MM.1S (cell line): Measurements from ENCODE around the gene CIITA.

Experiments
- DNase-seq: peaks from one replicate; pipeline ENCODE4 v3.0.0-alpha.2; 2015
- H2AFZ ChIP-seq: fragments of 300-600 bp; sonication (generic); 2 replicates; pipeline ENCODE4 v1.6.0; 2016; ENCODE audit warnings: antibody characterized with exemption, low read length
- H3F3A ChIP-seq: fragments of 300-600 bp; sonication (generic); 2 replicates; pipeline ENCODE4 v1.6.1; 2016; ENCODE audit warnings: mild to moderate bottlenecking, antibody characterized with exemption, low read length, moderate library complexity, mixed read lengths; ENCODE audit not compliant: insufficient read depth
- H3K27ac ChIP-seq: fragments of 300-600 bp; sonication (generic); 2 replicates; pipeline ENCODE4 v1.5.1; 2016; ENCODE audit warnings: mild to moderate bottlenecking, low read length
- H3K27me3 ChIP-seq: fragments of 300-600 bp; sonication (generic); replicated peaks from 2 replicates; pipeline ENCODE4 v1.6.0; 2016; ENCODE audit warnings: low read length; ENCODE audit not compliant: insufficient read depth
- H3K36me3 ChIP-seq: fragments of 300-600 bp; sonication (generic); replicated peaks from 2 replicates; pipeline ENCODE4 v1.6.1; 2016; ENCODE audit warnings: mild to moderate bottlenecking, low read length, mixed read lengths; ENCODE audit not compliant: insufficient read depth
- H3K4me1 ChIP-seq: fragments of 300-600 bp; sonication (generic); 2 replicates; pipeline ENCODE4 v1.6.1; 2016; ENCODE audit warnings: low read length, mixed read lengths
- H3K4me2 ChIP-seq: fragments of 300-600 bp; sonication (generic); 2 replicates; pipeline ENCODE4 v1.6.0; 2016; ENCODE audit warnings: low read depth, low read length
- H3K4me3 ChIP-seq: fragments of 300-600 bp; sonication (generic); 2 replicates; pipeline ENCODE4 v1.5.1; 2016; ENCODE audit warnings: low read length, mixed read lengths
- H3K79me2 ChIP-seq: fragments of 300-600 bp; sonication (generic); 2 replicates; pipeline ENCODE4 v1.6.1; 2016; ENCODE audit warnings: mixed run types, low read length, mixed read lengths
- H3K9ac ChIP-seq: fragments of 300-600 bp; sonication (generic); 2 replicates; pipeline ENCODE4 v1.6.1; 2016; ENCODE audit warnings: low read length, mixed read lengths
- H3K9me2 ChIP-seq: fragments of 300-600 bp; sonication (generic); replicated peaks from 2 replicates; pipeline ENCODE4 v1.6.1; 2016; ENCODE audit warnings: mild to moderate bottlenecking, low read length, mixed read lengths; ENCODE audit not compliant: insufficient read depth
- H3K9me3 ChIP-seq: fragments of 300-600 bp; sonication (generic); replicated peaks from 2 replicates; pipeline ENCODE4 v1.6.1; 2016; ENCODE audit warnings: mild to moderate bottlenecking, low read length, mixed read lengths; ENCODE audit not compliant: insufficient read depth
- H4K20me1 ChIP-seq: fragments of 300-600 bp; sonication (generic); 2 replicates; pipeline ENCODE4 v1.6.1; 2016; ENCODE audit warnings: mild to moderate bottlenecking, low read length, moderate library complexity, mixed read lengths; ENCODE audit not compliant: insufficient read depth
- EZH2 ChIP-seq: fragments of 300-600 bp; sonication (generic); optimal IDR thresholded peaks from 2 replicates; pipeline ENCODE3; 2017; ENCODE audit warnings: low read depth, mild to moderate bottlenecking, antibody characterized with exemption, low read length, mixed read lengths
- EZH2phosphoT487 ChIP-seq: fragments of 300-600 bp; sonication (generic); IDR thresholded peaks from 2 replicates; pipeline ENCODE4 v1.6.1; 2018; ENCODE audit warnings: antibody characterized with exemption, low read length
- TF ChIP-seq, protein P1 (sequence below): fragments of 300-600 bp; sonication (generic); IDR thresholded peaks from 2 replicates; pipeline ENCODE4 v1.5.1; 2016; ENCODE audit warnings: antibody characterized with exemption, low read length, mixed read lengths

The CIITA gene

GRCh38 chr16:10949424-10949970 is 72.5 kb downstream of the CIITA start:
- H3K27ac ChIP-seq: no peak overlapping the region
- H3K36me3 ChIP-seq: no peaks in the 10 kb centered on the region
- H4K20me1 ChIP-seq: no peaks in the 10 kb centered on the region; the same call in 1 of the 2 replicates
- H3K9me3 ChIP-seq: no peaks in the 10 kb centered on the region
- H3K79me2 ChIP-seq: peaks cover 79% of the 10 kb centered on the region
- H3K27me3 ChIP-seq: no peaks in the 10 kb centered on the region
- no peaks in the 10 kb centered on the region for H3K9me2 ChIP-seq
- no peak overlapping the region for H3K4me2 ChIP-seq
- H3K4me3 ChIP-seq: no peak overlapping the region
- H2AFZ ChIP-seq: no peak overlapping the region
- H3K4me1 ChIP-seq: peaks cover 16% of the 10 kb centered on the region
- no peak for TF ChIP-seq EZH2
- no peak for TF ChIP-seq EZH2phosphoT487
- TF ChIP-seq, protein P1, sequence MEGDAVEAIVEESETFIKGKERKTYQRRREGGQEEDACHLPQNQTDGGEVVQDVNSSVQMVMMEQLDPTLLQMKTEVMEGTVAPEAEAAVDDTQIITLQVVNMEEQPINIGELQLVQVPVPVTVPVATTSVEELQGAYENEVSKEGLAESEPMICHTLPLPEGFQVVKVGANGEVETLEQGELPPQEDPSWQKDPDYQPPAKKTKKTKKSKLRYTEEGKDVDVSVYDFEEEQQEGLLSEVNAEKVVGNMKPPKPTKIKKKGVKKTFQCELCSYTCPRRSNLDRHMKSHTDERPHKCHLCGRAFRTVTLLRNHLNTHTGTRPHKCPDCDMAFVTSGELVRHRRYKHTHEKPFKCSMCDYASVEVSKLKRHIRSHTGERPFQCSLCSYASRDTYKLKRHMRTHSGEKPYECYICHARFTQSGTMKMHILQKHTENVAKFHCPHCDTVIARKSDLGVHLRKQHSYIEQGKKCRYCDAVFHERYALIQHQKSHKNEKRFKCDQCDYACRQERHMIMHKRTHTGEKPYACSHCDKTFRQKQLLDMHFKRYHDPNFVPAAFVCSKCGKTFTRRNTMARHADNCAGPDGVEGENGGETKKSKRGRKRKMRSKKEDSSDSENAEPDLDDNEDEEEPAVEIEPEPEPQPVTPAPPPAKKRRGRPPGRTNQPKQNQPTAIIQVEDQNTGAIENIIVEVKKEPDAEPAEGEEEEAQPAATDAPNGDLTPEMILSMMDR: no peak
- H3F3A ChIP-seq: no peaks in the 10 kb centered on the region
- no peak overlapping the region for H3K9ac ChIP-seq
- DNase-seq: no peak

- no peak overlapping the region for H3K4me3 ChIP-seq
- H3K79me2 ChIP-seq: peaks cover 79% of the 10 kb centered on the region
- no peak overlapping the region for H3K4me2 ChIP-seq
- no peak for DNase-seq
- TF ChIP-seq, protein P1: no peak
- TF ChIP-seq EZH2 (no peak), EZH2phosphoT487 (no peak)
- H2AFZ ChIP-seq: no peak overlapping the region
- no peaks in the 10 kb centered on the region for H3K27me3 ChIP-seq
- peaks cover 17% of the 10 kb centered on the region for H3K4me1 ChIP-seq
- H3K36me3 ChIP-seq: no peaks in the 10 kb centered on the region
- H3K9me2 ChIP-seq: no peaks in the 10 kb centered on the region
- no peaks in the 10 kb centered on the region for H3F3A ChIP-seq
- H4K20me1 ChIP-seq: no peaks in the 10 kb centered on the region; the same call in 1 of the 2 replicates
- H3K27ac ChIP-seq: no peak overlapping the region
- H3K9ac ChIP-seq: no peak overlapping the region
- H3K9me3 ChIP-seq: no peaks in the 10 kb centered on the region
Observed at GRCh38 chr16:10950393-10950792, 73.4 kb downstream of the CIITA start.

DNA sequence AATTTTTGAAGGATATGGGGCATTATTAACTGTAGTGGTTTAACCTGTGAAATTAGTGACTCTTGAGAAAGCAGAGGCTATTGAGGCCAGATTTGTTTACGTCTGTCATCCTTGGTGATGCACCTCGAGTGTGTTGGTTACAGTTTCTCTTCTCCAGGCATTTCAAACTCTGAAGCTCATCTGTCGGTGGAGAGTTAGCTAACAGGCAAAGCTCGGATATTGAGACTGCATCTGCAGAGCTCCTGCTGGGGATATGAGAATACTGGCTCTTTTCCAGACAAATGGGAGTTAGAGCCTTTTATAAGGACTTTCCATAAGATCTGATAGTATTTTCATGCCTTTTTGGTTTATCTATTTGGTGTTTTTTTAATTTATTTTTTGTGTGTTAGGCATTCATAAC is 74.0 kb downstream of the CIITA start:
- Histone ChIP-seq H3K9me2 (no peaks in the 10 kb centered on the region), H3F3A (no peaks in the 10 kb centered on the region), H3K27me3 (no peaks in the 10 kb centered on the region), H3K79me2 (peaks cover 79% of the 10 kb centered on the region), H3K9ac (no peak overlapping the region), H3K27ac (no peak overlapping the region), H2AFZ (no peak overlapping the region), H3K36me3 (no peaks in the 10 kb centered on the region), H3K4me2 (no peak overlapping the region), H4K20me1 (no peaks in the 10 kb centered on the region; the same call in 1 of the 2 replicates), H3K9me3 (no peaks in the 10 kb centered on the region), H3K4me3 (no peak overlapping the region), H3K4me1 (peaks cover 10% of the 10 kb centered on the region)
- DNase-seq: no peak
- TF ChIP-seq EZH2 (no peak), EZH2phosphoT487 (no peak)
- TF ChIP-seq, protein P1: no peak
